NCI-H2081 treated with DMSO at 0.1 percent for 48 hours (cell line): ENCODE results near the gene MRPL41.
"Not testable (repeated sequence)": the region's sequence is repeated elsewhere in the genome, so short reads cannot be mapped to it uniquely, and the experiment has no call there.

ENCODE experiments used
- DNase-seq: peaks from one replicate; lab custom pipeline; 2025; lab: John Stamatoyannopoulos, UW

Gene MRPL41

DNA sequence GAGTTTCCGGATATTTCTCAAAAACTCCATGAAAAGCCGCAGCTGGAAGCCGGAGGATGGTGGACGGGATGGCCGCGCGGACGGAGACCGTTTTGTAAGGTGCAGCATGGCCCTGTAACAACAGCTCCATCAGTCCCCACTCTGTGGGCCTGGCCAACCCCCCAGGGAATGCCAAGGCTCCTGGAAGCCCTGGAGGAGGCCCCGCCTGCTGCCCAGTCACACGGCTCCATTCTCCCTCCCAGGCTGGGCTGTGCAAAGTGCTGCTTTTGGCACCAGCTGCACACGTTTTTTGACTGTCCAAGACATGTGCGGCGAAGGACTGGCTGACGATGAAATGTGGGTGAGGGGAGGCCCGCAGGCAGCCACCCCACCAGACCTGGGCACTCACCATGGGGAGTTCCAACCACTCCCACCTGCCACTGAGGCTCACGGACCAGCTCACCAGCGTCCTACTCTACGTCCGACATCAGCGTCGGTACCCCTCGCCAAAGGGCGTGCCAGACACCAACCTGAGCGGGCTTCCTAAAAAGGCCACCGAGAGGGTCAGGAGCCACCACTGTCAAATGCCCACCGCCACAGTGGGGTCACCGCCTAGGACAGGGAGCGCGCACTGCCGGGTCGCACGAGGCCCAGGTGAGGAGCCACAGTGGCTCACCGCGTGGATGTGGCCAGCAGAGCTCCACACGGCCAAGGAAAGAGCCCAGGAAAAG lies 28.8 kb upstream of the MRPL41 start:
- DNase-seq, result no peak

DNA sequence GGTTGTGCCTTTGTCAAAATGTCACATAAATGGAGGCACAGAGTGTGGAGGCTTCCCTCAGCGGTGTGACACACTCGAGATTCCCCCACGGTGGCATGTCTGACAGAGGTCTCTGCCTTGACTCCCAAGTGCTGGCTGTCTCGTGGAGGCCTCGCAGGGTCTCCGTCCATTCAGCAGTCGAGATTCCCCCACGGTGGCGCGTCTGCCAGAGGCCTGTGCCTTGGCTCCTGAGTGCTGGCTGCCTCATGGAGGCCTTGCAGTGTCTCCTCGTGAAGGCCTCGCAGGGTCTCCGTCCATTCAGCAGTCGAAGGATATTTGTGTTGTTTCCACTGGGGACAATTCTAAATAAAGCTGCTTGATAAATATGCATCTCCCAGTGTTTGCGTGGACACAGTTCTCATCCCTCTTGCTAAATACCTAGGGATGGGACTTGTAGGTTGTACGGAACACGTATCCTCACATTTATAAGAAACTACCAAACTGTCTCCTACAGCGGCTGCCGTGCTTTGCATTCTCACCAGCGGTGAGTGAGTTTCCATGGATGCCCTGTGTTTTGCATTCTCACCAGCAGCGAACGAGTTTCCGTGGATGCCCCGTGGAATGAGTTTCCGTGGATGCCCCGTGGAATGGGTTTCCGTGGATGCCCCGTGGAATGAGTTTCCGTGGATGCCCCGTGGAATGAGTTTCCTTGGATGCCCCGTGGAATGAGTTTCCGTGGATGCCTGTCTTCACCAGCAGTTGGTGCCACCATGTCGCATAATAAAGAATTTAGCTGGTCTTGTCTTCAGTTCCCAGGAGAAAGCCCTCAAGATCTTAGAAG lies 27.3 kb upstream of the MRPL41 start:
- DNase-seq, result no peak

DNA sequence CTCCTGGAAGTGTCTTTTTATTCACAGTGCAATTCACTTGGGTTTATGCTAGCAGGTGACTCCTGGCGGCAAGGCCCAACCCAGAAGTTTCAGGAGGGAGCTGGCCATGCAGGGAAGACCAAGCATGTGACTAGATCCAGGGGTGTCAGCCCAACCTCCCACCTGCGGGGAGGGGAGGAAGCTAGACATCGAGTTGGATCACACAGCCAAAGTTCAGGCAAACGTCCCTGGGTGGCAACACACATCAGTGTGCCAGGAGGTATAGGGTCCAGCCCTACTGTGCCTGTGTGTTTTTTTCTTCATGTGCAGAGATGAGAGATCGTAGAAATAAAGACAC lies 26.7 kb upstream of the MRPL41 start:
- DNase-seq, result no peak

DNA sequence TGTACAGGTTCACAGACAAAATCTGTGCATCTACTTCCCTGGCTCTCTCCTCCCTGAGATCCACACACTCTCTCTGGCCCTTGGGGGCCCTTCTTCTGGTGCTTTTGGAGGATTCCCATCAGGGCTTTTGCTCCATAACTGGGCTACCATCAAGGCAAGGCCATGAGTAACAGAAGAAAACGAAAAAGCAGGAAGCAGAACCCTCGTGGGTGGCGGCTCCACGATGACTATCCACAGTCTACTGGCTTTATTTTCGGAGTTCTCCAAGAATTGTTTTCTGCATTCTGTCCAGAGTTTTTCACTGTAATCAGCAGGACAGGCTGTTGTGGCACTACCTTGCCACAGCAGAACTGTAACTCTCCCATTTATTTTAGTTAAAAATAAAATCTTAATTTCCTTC lies 21.3 kb upstream of the MRPL41 start:
- DNase-seq, result no peak

DNA sequence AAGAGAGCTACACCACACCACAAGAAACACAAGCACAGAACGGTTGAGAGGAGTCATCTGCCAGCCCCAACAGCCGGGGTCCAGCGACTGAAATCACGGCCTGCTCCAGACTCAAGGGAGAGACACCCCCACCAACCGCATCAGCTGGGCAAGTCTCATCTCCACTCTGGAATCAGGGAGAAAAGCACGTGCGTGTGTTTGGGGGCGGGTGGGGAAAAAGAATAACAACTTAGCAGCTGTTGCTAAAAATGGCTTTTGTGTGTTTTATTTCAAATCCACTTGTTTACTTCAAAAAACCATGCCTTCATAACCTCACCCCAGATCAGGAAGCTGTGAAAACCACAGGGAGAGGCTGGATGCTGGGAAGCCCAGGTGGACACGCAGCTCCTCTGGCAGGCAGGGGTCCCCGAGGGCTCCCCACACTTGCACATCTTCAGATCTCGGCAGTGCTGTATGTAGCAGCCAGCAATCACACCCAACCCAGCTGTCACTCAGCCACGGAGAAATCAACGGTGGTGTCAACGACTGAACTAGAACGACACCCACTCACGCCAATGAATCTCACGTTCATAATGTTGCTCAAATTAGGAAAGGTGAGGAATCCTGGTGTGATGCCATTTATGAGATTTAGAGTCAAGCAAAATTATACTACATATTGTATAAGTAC lies 20.4 kb upstream of the MRPL41 start:
- DNase-seq, result no peak

DNA sequence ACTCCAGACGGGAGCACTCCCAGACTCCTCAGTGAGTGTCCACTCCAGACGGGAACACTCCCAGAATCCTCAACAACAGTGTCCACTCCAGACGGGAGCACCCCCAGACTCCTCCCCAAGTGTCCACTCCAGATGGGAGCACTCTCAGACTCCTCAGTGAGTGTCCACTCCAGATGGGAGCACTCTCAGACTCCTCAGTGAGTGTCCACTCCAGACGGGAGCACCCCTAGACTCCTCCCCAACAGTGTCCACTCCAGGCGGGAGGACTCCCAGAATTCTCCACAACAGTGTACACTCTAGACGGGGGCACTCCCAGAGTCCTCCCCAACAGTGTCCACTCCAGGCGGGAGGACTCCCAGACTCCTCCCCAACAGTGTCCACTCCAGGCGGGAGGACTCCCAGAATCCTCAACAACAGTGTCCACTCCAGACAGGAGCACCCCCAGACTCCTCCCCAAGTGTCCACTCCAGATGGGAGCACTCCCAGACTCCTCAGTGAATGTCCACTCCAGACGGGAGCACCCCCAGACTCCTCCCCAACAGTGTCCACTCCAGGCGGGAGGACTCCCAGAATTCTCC lies 18.7 kb upstream of the MRPL41 start:
- DNase-seq, result not testable (repeated sequence)

DNA sequence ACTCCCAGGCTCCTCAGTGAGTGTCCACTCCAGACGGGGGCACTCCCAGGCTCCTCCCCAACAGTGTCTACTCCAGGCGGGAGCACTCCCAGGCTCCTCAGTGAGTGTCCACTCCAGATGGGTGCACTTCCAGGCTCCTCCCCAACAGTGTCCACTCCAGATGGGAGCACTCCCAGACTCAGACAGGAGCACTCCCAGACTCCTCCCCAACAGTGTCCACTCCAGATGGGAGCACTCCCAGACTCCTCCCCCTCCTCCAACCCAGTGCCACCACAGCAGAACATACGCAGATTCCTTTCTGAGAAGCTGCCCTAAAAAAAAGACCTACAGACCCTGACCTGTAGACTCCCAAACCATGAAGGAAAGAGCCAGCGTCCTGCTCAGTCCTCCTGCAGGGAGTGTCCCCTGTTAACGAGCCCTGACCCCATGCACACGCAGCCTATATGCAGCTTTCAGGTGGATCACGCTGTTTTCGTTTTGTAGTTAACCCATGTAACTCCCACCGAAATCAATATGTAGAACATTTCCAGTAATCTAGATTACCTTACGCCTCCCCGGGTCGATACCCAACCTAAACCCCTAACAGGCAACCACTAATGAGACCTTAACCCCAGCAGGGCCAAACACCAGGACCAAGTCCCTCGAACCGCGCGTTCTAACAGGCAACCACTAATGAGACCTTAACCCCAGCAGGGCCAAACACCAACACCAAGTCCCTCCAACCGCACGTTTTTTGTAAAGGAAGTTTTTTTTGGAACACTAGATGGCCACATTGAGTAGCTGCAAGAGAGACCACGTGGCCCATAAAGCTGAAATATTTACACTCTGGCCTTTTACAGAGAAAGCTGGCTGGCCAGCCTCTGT lies 17.2 kb upstream of the MRPL41 start:
- peak; percentile 48 for DNase-seq

DNA sequence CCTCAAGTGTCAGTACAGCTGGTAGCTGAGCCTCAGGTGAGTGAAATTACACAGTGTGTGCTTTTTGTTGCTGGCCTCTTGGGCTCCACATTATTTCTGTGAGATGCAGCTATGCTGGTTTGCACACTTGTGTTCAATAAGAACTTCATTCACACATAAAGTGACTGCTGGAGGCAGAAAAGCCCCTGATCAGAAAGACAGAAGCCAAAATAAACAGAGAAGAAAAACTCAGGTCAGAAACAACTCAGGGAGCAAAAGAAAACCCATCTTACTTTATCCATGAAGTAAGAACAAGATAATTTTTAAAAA lies 16.6 kb upstream of the MRPL41 start:
- no peak for DNase-seq

DNA sequence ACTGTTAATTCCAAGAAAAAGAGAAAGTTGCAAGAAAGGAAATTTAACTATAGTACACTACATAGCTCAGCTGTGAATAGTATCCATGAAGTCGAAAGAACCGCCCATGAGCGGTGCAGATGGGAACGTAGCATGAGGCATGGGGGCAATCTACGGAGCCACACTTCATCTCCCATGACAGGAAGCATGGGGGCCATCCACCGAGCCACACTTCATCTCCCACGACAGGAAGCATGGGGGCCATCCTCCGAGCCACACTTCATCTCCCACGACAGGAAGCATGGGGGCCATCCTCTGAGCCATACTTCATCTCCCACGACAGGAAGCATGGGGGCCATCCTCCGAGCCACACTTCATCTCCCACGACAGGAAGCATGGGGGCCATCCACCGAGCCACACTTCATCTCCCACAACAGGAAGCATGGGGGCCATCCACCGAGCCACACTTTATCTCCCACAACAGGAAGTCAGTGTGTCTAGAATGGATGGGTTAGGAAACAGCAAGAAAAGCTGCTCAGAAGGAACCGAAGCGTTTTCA lies 15.0 kb upstream of the MRPL41 start:
- not testable (repeated sequence) for DNase-seq

DNA sequence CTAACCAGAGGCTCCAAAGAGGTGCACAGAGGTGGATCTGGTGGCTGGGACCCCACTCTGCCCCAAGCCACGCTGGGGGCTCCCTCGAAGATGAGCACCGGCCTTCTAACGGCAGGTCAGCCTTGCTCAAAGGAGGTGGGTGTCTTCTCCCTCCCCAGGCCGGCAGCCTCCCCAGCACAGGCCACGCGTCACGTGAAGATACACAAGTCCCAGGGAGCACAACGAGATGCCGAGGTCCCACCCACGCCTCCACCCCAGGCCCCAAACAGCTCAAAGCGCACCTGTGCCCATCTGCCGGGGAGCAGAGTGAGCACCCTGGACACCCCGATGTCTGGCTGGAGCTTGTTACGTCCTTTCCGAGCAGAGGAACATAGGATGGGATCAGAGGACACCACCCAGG lies 13.6 kb upstream of the MRPL41 start:
- DNase-seq, result no peak

DNA sequence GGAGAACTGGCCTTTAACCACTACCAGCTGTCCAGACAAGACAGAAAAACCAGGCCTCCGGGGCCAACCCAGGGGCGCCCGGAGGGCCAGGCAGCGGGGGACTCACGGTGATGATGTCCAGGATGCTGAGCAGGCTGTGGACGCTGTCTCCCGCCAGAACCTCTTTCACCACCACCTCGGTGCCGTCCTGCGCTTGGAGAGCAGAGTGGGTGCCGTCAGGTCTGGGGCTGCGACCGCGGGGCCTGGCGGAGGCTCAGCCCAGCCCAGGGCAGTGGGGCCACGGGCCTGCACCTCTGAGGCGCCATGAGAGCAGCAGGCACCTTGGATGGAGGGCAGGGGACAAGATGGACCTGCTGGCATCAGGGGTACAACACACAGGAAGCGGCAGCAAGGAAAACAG lies 11.1 kb upstream of the MRPL41 start:
- DNase-seq, result no peak

DNA sequence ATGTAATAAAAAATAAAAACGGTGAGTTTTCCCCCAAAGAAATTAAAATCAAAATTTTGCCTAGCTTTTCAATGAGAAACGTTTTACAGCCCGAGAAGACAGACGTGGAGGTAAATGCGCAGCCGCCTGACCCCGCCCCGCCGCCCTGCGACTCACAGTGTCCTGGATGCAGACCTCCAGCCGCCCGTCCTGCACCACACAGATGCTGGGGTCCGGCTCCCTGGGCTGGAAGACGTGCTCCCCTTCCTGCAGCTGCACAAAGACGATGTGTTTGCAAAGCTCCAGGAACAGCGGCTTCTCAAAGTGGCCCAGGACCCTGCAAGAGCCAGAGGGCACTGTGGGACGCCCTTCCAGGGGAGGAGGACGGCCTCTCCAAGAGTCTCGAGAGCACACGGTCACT lies 9.2 kb upstream of the MRPL41 start:
- no peak for DNase-seq

DNA sequence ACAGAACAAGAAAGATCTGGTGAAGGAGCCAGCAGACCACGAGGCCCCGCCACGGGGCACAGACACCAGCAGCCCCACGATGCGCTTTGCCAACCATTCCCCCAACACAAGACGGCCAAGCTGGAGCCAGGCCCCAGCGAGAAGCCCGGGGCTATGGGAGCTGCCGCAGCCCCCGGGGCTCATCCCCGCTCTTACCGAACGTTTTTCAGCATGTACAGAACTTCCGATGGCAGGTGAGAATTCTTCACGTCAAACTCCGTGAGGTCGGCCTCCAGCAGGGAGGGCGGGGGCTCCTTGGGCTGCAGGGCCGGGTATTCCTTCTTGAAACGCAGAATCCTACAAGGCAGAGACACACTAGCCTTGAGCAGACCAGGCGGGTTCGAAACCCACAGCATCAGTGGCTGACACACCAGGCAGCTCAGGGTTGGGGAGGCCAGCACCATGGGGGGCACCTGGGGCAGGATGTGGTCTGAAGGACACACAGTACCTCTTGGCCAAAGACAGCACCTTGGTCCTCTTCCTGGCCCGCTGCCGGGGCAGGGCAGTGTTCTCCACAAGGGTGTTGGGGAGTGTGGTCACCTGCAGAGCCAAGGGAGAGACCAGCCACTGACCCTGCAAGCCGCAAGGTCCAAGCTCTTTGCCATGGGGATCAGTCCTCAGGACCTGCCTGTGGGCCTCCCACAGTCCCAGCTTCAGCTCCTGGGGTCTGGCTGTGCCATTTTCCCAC lies 8.3 kb upstream of the MRPL41 start:
- DNase-seq, result no peak

DNA sequence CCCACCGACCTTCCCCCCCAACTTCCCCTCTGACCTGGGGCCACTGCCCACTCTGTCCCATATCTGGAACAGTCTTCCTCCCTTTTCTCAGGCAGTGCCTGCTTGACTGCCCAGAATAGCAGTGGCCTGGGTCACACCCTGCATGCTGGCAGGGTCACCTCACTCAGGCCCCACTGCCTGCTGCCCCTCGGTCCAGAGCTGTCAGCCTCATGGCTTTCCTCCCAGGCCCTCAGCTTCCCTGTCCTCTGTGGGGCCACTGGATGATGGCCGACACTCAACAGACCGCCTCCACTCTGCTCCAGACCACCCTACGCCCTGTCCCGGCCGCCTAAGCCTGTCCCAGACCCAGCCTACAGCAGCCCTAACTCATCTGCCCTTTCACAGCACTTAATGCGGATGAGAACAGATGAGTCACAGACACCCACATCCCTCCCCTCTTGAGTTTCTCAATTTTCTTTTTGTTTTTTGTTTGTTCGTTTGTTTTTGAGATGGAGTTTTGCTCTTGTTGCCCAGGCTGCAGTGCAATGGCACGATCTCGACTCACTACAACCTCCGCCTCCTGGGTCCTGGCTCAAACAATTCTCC lies 7.4 kb upstream of the MRPL41 start:
- no peak for DNase-seq

DNA sequence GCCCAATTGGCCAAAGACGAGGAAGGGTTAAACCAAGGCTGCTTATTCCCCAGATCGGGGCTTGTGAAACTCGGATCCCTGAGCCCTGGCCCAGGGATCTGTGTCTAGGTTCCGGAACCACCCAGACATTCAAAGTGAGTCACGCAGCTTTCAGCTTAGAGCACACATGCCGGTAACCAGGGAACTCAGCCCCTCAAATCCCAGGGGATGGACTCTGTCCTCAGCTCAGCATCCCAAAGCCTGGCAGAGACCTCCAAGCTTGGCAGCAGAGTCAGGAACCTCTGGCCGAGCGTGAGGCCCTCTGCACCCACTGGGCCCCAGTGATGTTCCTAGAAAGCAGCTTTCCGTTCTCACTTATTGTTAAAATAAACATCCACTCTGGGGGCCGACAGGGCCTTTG lies 6.6 kb upstream of the MRPL41 start:
- DNase-seq, result no peak

DNA sequence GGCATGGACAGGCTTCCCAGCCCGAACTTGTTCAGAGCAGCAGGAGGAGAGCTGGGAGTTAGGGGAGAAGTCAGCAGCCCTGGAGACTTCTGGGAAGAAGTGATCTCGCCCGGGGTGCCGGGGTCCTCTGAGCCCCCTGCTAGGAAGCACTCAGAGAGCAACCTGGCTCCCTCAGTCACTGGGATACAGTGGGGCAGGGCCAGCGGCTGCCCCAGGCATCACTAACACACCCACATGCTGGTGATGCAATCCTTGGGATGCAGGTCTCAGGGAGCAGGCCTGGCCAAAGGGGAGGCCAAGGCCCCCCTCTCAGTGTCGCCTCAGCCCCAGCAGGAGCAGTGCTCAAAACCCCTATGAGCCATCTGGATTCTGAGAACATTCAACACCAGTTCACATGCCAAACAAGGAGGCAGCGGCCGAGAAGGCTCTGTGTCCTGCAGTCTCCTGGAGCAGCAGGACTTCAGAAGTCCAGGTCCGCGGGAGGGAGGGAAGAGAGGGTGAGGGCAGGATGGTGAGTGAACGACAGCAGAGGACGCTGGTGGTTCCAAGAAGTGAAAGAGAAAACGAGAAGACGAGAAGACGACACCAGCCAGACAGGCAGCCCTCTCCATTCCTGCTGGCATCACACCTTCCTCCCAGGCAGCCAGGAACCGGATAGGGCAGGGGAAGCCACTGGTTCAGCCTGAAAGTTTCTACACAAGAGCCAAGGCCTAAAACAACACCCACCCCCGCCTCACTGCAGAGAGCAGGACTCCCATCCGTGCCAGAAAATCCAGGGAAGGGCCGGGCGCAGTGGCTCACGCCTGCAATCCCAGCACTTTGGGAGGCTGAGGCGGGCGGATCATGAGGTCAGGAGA lies 3.8 kb upstream of the MRPL41 start:
- DNase-seq, result no peak

DNA sequence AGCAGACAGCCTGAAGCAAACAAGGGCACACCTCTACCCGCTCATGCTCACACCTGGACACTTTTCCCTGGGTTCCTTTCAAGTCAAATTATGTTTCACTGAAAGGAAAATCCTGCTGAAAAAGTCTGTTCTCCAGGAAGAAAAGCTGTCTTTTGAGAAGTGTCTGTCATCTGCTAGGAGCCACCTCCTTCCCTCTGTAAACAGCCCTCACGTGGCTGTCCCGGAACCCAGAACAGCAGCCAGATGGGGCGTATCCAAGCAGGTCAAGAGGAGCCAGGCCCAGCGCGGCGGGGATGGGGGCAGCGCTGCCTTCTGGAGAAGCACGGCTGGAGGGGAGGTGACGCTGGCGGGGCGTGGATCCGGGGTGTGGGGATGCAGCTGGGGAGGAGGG lies 1.5 kb upstream of the MRPL41 start, which contains the start of gene PNPLA7:
PNPLA7 (minus strand) TSS at position 172 of the 391 bp plus-strand sequence. CDS start 205 bp downstream, outside the sequence.
- DNase-seq, result no peak

DNA sequence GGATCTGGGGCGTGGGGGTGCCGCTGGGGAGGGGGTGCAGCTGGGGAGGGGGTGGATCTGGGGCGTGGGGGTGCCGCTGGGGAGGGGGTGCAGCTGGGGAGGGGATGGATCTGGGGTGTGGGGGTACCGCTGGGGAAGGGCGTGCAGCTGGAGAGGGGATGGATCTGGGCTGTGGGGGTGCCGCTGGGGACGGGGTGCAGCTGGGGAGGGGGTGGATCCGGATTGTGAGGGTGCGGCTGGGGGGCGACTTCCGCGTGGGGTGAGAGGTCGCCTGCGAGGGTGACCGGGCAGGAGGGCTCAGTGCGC lies 768 bp upstream of the MRPL41 start:
- DNase-seq, result not testable (repeated sequence)

DNA sequence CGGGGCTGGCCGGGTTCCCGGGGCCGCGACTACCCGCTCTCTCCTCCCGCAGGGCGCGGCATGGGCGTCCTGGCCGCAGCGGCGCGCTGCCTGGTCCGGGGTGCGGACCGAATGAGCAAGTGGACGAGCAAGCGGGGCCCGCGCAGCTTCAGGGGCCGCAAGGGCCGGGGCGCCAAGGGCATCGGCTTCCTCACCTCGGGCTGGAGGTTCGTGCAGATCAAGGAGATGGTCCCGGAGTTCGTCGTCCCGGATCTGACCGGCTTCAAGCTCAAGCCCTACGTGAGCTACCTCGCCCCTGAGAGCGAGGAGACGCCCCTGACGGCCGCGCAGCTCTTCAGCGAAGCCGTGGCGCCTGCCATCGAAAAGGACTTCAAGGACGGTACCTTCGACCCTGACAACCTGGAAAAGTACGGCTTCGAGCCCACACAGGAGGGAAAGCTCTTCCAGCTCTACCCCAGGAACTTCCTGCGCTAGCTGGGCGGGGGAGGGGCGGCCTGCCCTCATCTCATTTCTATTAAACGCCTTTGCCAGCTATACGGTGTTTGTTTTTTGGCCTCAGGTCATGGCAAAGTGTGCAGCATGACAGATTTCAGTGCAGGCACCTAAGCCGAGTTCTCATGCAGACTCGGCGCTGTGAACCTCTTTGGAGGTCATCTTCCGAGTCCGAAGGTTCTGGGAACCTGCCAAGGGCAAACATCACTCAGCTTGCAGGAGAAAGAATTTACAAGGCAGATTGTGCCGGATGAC lies 516 bp downstream of the MRPL41 start:
- no peak for DNase-seq
